ENCODE results near the gene COMT.

The COMT gene

GRCh38 chr22:19970479-19971275 is 29.1 kb downstream of the COMT start:
- DNase-seq = peak; percentile 57

DNA sequence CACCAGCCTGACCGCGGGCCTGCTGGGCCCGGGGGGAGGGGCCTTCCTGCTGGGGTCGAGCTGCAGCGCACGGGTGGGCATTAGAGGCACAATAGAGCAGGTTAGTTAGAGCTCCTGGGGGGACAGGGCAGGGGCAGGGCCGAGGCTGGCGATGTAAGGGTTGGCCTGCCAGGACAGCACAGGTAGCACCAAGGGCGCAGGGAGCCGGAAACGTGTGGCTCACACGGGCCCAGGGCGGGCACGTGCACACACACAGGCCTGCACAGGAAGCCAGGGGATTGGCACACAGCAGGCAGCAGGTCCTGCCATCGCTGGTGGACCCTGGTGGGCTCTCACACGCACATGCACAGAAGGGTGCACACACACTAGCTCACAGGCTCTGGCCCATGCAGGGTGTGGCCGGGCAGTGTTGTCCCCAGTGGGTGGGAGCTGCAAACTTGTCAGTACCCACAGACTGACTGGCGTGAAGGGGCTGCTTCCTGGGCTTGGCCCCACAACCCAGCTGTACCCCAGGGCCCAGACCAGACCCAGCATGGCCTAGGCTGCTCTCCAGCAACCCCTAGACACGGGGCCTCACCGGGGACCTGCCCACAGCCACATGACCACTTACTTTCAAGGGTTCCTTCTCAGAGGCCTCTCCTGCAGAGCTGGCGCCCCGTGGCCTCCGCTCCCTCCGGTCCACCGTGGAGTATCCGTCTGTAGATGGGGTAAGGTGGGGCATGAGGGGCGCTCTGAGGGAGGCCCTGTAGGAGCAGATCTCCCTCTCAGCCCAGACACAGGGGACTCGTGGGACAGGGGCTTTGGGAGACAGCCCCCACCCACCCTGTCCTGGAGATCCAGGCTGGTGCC is 29.9 kb downstream of the COMT start:
- no peak for DNase-seq

GRCh38 chr22:19972251-19972650 is 30.7 kb downstream of the COMT start:
- no peak for DNase-seq

GRCh38 chr22:19972652-19973550 is 31.3 kb downstream of the COMT start:
- no peak for DNase-seq

- no peak for DNase-seq
Measured at GRCh38 chr22:19973551-19974267, 32.1 kb downstream of the COMT start.

GRCh38 chr22:19974268-19974861 is 32.8 kb downstream of the COMT start:
- peak; percentile 33 for DNase-seq

DNA sequence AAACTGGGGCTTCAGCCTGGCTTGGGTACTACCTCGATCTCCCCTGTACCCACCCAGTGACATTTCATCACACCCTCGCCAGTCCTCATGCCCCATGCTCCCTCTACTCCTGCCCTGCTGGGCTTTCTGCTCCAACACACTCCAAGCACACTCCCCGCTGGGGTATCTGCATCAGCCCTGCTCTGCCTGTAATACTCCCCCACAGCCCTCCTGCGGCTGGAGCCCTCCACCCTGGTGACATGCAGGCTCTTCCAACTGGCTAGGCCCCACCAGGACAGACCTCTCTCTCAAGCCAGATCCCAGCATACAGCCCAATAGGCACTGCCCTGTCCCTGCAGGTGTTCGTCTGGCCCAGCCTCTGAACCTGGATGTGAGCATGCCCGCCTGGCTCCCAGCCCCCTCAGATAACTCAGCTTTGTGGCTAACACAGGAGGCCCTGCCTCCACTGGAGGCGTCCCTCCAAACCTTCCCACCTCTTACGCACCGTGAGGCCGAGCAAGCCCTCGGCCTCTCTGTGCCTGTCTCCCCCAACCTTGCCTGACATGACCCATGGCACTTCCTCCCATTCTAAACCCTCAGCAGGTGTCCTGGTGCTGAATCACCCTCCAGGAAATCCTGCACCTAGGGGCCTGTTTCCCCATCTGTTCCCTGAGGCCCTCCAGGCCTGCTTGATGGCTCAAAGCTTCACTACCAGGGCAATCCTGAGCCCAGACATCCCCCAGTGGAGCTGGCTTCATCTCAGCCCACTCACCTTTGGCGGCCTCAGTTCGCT is 33.5 kb downstream of the COMT start:
- DNase-seq = no peak

DNA sequence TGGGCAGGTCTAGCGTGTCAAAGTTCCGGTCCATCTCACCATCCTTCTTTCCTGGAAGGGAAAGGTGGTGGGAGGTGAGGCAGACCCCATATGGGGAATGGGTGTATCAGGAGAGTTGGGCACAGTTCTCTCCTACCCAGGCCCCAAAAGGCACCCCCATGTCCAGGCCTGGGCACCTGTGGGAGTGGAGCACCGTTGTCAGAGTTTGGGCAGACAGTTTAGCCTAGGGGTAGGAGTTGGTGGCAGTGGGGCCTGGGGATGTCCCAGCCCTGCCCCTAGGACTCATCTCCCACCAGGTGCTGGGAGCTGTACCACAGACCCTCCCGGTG is 34.1 kb downstream of the COMT start:
- no peak for DNase-seq

DNA sequence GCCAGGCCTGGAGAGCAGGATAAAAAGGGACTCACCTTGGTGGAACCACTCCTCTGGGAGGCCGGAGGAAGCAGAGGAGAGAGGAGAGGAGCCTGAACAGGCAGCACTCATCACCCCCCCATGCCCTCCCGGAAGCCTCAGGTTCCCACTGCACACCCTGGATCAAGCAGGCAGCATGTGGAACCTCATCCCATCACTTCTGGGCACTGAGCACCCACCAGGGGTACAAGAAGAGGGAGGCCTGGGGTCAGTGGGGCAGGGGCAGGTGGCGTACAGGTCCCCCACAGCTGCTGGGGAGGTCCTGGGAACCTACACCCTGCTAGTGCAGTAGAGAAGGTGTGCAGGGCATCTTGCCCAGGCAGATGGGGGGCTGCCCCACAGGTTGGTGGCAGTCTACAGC is 35.1 kb downstream of the COMT start:
- no peak for DNase-seq

DNA sequence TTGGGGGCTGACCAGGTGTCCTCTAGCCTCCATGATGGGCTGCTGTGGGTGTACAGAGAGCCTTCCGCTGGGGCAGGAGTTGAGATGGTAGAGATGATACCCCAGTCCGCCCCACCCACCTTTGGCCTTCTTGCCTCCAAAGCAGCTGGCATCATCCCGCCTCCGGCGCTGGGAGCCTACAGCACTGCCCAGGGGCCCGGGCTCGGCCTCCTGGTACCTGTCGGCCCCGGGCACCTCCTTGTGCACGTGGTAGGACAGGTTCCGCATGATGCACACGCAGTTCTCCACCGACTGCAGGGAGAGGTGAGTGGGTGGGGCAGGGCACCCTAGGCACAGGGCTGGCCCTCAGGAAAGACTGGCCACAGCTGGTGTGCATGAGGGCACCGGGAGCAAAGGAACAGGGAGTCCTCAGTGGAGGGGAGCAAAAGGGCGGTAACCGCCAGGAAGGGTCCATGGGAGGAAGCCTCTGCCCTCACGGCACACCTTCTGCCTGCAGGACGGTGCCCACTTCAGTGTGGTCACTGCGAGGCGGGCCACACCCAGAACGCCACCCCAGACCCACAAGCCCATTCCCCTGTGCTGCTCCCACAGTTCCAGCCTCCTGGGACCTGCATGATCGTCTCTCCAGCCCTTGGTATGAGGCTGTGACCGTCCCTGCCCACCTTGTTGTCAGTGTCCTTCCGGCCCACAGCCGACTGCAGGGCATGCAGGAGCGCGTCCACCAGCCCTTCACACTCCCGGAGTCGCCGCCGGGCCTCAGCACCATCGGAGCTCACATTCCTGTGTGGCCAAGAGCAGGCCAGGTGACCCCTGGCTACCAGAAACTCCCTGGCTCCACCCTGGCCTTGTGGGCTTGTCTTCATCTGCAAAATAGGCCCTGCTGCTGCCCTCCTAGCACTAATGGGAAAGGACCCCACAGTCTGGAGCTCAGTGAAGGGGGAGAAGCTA is 36.0 kb downstream of the COMT start:
- no peak for DNase-seq

DNA sequence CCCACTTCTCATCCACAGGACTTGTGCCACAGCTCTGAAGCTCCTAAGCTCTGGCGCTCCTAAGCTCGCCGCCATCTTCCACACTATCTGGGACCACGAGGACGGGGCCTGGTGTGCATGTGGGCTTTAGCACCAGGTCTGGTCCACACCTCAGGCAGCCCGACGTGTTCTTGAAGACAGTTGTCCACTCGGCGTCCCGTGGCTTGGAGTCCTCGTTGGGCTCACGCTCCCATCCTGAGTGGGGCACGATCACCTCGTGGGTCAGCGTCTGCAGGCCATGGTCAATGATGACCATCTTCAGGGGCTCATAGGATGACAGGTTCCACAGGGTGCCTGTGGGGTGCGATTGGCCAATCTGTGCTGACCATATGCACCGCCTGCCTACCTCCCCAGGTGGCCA is 37.2 kb downstream of the COMT start:
- DNase-seq = no peak

DNA sequence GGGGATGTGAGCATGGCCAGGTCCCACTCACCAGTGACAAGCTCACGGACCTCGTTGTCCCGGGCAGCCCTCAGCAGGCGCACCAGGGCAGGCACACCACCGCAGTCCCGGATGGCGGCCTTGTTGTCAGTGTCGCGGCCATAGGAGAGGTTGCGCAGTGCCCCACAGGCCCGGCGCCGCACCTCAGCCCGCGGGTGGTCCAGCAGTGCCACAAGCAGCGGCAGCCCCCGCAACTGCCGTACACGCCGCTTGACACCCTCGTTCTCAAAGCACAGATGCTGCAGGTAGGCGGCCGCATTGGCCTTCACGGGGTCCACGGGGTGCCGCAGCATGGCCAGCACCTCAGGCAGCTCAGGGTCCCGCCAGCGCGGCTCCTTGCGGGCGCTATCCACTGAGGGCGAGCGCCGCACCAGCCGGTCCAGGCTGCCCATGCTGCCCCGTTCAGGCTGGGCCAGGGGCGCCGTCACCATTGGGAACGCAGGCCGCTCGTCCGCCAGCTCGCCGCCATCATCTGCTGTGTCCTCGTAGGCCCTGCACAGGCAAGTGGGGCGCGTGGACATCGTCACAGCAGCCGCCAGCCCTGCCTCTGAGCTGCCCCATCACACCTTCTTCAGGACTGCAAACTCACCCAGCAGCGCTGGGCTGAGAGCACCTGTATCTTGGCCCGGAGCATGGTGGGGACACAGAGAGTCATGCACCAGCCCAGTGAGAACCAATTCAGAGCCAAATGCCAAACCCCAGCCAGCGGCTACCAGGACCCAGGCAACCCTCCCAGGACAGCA is 38.3 kb downstream of the COMT start:
- no peak for DNase-seq

GRCh38 chr22:19980766-19981165 is 39.2 kb downstream of the COMT start:
- DNase-seq = no peak

DNA sequence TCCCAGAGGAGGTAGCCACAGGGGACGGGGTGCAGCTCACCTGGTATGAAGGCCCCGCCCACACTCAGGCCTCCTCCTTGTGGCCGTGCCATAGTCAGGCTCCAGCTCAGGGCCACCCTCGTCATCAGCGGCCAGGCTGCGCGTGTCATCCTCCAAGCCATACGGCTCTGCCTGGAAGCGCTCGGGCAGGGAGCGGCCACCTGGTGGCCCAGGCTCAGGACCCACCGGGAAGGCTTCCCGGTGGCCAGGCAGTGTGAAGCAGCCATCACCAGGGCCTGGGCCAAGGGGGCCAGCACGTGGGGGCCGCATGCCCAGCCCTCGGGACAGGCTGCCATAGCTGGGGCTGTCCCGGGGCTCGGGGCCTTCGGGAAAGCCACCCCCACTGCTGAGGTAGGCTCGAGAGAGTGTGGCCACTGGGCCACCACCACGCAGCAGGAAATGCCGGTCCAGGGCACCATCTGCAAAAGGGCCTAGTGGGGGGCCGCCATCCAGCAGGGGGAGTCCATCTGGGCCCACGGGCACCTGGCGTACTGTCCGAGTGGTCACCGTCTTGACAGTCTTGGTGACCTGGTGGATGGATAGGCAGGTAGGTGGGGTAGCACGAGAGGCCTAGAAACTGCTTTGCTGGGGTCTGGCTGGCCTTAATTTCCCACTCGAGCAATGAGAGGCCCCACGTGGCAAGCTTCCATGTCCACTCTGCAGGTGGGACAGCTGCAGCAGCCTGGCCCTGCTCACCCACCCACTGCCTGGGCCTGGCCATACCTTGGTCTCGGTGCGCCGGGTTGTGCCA is 39.8 kb downstream of the COMT start:
- DNase-seq = no peak

GRCh38 chr22:19981961-19982920 is 40.7 kb downstream of the COMT start:
- DNase-seq = no peak

- DNase-seq = no peak
Measured at GRCh38 chr22:19982991-19983578, 41.5 kb downstream of the COMT start.

- peak; percentile 17 for DNase-seq
Measured at GRCh38 chr22:19983741-19984140, 42.2 kb downstream of the COMT start.

Measured in midbrain (tissue), 1 donor.